Activated T-cell treated with anti-CD3 and anti-CD28 coated beads, Interleukin-2, amount 50 U/mL, for 72 hours (primary cell): ENCODE data around the gene PHYH. TPM values are rescaled to one million over a fixed set of nuclear protein-coding genes. Genes with fewer than 3 reads are reported as not detected.
"Not testable (repeated sequence)": the region's sequence is repeated elsewhere in the genome, so short reads cannot be mapped to it uniquely, and the experiment has no call there.

Source experiments
- ATAC-seq, 2 donors: fragments of 150-1000 bp; cut with Tn5 transposase; replicated peaks in 1 of 2; 2 replicates each; pipeline ENCODE4 v1.10.0; 2021; ENCODE audit warnings: moderate library complexity in 2 of 2, mild to moderate bottlenecking in 1 of 2
- DNase-seq, 2 donors: peaks; one replicate each; pipeline ENCODE4 v3.0.0; 2021 to 2022; ENCODE audit warnings: mixed read lengths in 1 of 2
- H3K27ac Mint-ChIP-seq: one replicate; pipeline ENCODE4 v1.8.0; 2022; ENCODE audit warnings: mild to moderate bottlenecking, moderate library complexity, mixed read lengths
- H3K27me3 Mint-ChIP-seq: one replicate; pipeline ENCODE4 v1.8.0; 2022; ENCODE audit warnings: low read depth, mixed read lengths
- H3K36me3 Mint-ChIP-seq, 2 donors: one replicate each; pipeline ENCODE4 v1.8.0; 2022; ENCODE audit warnings: mixed read lengths in 2 of 2, mild to moderate bottlenecking in 1 of 2; ENCODE audit not compliant: insufficient read depth in 2 of 2
- H3K4me1 Mint-ChIP-seq: one replicate; pipeline ENCODE4 v1.8.0; 2022; ENCODE audit warnings: low read depth, mixed read lengths
- H3K4me3 Mint-ChIP-seq, 2 donors: one replicate each; pipeline ENCODE4 v1.8.0; 2022; ENCODE audit warnings: mild to moderate bottlenecking in 2 of 2, mixed read lengths in 2 of 2, moderate library complexity in 2 of 2
- H3K9me3 Mint-ChIP-seq, 2 donors: one replicate each; pipeline ENCODE4 v1.8.0; 2022; ENCODE audit warnings: mixed read lengths in 2 of 2
- total RNA-seq, 2 donors: library from RNA; stranded (reverse); gene quantifications; one replicate each; pipeline ENCODE4 v1.2.3, GENCODE V29; 2022

The PHYH gene
- total RNA-seq, 2 donors from 2014 or later: 12.8 to 14.1 TPM

- H3K27ac Mint-ChIP-seq: no peak overlapping the region
- ATAC-seq (no peak), DNase-seq (no peak)
- no peaks in the 10 kb centered on the region for H3K9me3 Mint-ChIP-seq
- no peak overlapping the region for H3K4me3 Mint-ChIP-seq
- peaks cover 11 to 24% of the 10 kb centered on the region in 2 donors for H3K36me3 Mint-ChIP-seq
- peaks cover 3% of the 10 kb centered on the region for H3K4me1 Mint-ChIP-seq
- H3K27me3 Mint-ChIP-seq: no peaks in the 10 kb centered on the region
These were observed 34.7 kb upstream of the PHYH start for GRCh38 chr10:13334556-13334955.

DNA sequence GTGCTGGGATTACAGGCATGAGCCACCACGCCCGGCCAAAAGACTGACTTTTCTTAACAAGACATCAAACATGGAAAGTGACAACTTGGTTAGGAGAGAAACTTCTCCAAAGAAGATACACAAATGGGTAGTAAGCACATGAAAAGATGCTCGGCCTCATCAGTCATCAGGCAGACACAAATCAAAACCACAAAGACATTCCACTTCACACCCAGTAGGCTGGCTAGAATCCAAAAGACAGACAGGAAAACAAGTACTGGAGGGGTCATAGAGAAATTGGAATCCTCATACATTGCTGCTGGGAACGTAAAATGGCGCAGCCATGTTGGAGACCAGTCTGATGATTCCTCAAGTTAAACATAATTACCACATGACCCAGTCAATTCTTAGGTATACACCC lies 31.8 kb upstream of the PHYH start:
- H3K4me1 Mint-ChIP-seq: no peaks in the 10 kb centered on the region
- no peaks in the 10 kb centered on the region for H3K27me3 Mint-ChIP-seq
- H3K36me3 Mint-ChIP-seq: peaks cover 11 to 24% of the 10 kb centered on the region in 2 donors

DNA sequence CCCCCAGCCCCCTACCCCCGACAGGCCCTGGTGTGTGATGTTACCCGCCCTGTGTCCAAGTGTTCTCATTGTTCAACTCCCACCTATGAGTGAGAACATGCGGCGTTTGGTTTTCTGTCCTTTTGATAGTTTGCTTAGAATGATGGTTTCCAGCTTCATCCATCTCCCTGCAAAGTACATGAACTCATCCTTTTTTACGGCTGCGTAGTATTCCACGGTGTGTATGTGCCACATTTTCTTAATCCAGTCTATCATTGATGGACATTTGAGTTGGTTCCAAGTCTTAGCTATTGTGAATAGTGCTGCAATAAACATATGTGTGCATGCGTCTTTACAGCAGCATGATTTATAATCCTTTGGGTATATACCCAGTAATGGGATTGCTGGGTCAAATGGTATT lies 31.1 kb upstream of the PHYH start:
- H3K4me1 Mint-ChIP-seq, H3K9me3 Mint-ChIP-seq, H3K27ac Mint-ChIP-seq: not testable (repeated sequence)

More for the DNA sequence above, 31.8 kb upstream of the PHYH start:
- no peaks in the 10 kb centered on the region for H3K9me3 Mint-ChIP-seq
- H3K27ac Mint-ChIP-seq: no peak overlapping the region
- ATAC-seq (no peak), DNase-seq (no peak)
- no peak overlapping the region for H3K4me3 Mint-ChIP-seq

DNA sequence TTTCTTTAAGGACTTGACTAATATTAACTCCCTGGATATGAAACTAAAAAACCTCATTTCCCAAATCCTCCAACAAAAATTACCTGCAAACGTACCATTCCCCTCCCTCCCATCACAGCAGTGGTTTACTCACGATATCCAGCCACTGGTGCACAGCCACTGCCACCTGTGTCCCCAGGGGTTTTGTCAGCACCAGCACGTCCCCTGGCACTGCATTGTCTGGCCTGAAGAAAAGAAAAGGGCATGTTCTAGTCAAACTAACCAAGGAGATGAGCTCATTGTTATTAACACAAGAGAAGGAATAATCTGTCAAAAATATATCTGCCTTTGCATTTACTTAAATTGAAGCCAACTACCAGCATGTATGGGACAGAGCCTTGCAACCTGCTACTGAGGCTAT lies 29.7 kb upstream of the PHYH start:
- no peak overlapping the region for H3K27ac Mint-ChIP-seq
- peaks cover 14 to 31% of the 10 kb centered on the region in 2 donors for H3K36me3 Mint-ChIP-seq
- H3K9me3 Mint-ChIP-seq: no peaks in the 10 kb centered on the region
- no peak for DNase-seq
- ATAC-seq: no peak
- H3K27me3 Mint-ChIP-seq: no peaks in the 10 kb centered on the region
- no peak overlapping the region for H3K4me3 Mint-ChIP-seq
- no peaks in the 10 kb centered on the region for H3K4me1 Mint-ChIP-seq

More for the DNA sequence above, 31.1 kb upstream of the PHYH start:
- H3K27me3 Mint-ChIP-seq, DNase-seq, ATAC-seq, H3K4me3 Mint-ChIP-seq: not testable (repeated sequence)
- peaks cover 11 to 26% of the 10 kb centered on the region in 2 donors for H3K36me3 Mint-ChIP-seq

DNA sequence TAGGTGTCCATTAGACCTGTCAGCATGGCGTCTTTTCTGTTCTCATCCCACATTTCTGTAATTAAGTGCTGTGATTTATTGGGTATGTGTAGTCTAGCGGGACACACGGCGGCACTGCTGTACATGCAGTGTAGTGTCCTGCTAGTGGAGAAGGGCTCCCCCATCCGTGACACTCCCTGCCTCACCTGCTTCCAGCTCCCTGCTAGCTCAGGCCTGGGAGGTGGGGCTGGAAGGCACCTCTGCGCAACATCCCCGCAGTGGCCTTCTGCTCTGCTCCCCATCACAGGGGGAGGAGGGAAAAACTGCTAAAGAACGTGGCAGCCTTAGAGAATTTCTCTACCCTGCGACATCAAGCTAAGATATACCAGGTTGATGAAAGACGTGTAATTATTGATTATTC lies 28.7 kb upstream of the PHYH start:
- H3K36me3 Mint-ChIP-seq: peaks cover 16 to 37% of the 10 kb centered on the region in 2 donors
- no peaks in the 10 kb centered on the region for H3K4me1 Mint-ChIP-seq
- peak overlapping the region; percentile 22 for H3K27ac Mint-ChIP-seq
- no peak for ATAC-seq
- no peak for DNase-seq
- H3K9me3 Mint-ChIP-seq: no peaks in the 10 kb centered on the region
- no peak overlapping the region for H3K4me3 Mint-ChIP-seq
- no peaks in the 10 kb centered on the region for H3K27me3 Mint-ChIP-seq

- H3K9me3 Mint-ChIP-seq: no peaks in the 10 kb centered on the region
- H3K4me3 Mint-ChIP-seq: no peak overlapping the region
- DNase-seq (no peak), ATAC-seq (no peak)
- no peaks in the 10 kb centered on the region for H3K4me1 Mint-ChIP-seq
- peaks cover 16 to 33% of the 10 kb centered on the region in 2 donors for H3K36me3 Mint-ChIP-seq
- peak overlapping the region; percentile 22 for H3K27ac Mint-ChIP-seq
- no peaks in the 10 kb centered on the region for H3K27me3 Mint-ChIP-seq
These were observed 28.3 kb upstream of the PHYH start for GRCh38 chr10:13328126-13328525.

GRCh38 chr10:13327534-13327933 lies 27.7 kb upstream of the PHYH start:
- DNase-seq (no peak), ATAC-seq (no peak)
- peaks cover 16 to 30% of the 10 kb centered on the region in 2 donors for H3K36me3 Mint-ChIP-seq
- no peaks in the 10 kb centered on the region for H3K27me3 Mint-ChIP-seq
- H3K4me3 Mint-ChIP-seq: no peak overlapping the region
- no peaks in the 10 kb centered on the region for H3K9me3 Mint-ChIP-seq
- no peaks in the 10 kb centered on the region for H3K4me1 Mint-ChIP-seq
- H3K27ac Mint-ChIP-seq: no peak overlapping the region

- peaks cover 7 to 21% of the 10 kb centered on the region in 2 donors for H3K36me3 Mint-ChIP-seq
- DNase-seq: no peak
These were observed 22.8 kb upstream of the PHYH start for GRCh38 chr10:13322615-13323148.

GRCh38 chr10:13321576-13321975 lies 21.7 kb upstream of the PHYH start:
- ATAC-seq (no peak), DNase-seq (no peak)
- no peaks in the 10 kb centered on the region for H3K9me3 Mint-ChIP-seq
- H3K4me1 Mint-ChIP-seq: no peaks in the 10 kb centered on the region
- no peaks in the 10 kb centered on the region for H3K27me3 Mint-ChIP-seq
- no peak overlapping the region for H3K27ac Mint-ChIP-seq
- H3K4me3 Mint-ChIP-seq: no peak overlapping the region
- peaks cover 7 to 21% of the 10 kb centered on the region in 2 donors for H3K36me3 Mint-ChIP-seq

More at GRCh38 chr10:13322615-13323148, 22.8 kb upstream of the PHYH start:
- Mint-ChIP-seq H3K9me3 (no peaks in the 10 kb centered on the region), H3K4me3 (no peak overlapping the region), H3K4me1 (no peaks in the 10 kb centered on the region), H3K27me3 (no peaks in the 10 kb centered on the region), H3K27ac (no peak overlapping the region)
- no peak for ATAC-seq

DNA sequence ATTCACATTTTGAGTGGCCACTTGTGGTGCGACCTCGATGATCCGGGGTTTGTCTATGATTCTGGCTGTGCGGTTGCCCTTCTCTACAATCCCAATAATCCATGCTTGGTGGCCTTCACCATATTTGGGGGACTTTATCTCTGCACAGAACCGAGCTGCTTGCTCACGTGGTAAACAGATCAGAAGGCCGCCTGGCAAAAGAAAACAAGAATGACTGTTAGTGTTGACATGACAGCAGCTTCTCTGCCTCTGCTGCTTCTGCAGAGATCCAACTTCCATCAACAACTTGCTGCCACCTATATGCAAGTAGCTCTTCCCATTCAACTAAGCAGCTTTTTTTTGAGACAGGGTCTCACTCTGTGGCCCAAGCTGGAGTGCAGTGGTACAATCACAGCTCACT lies 19.3 kb upstream of the PHYH start:
- no peaks in the 10 kb centered on the region for H3K9me3 Mint-ChIP-seq
- H3K4me3 Mint-ChIP-seq: no peak overlapping the region
- DNase-seq (no peak), ATAC-seq (no peak)
- H3K27me3 Mint-ChIP-seq: no peaks in the 10 kb centered on the region
- no peaks in the 10 kb centered on the region for H3K4me1 Mint-ChIP-seq
- H3K27ac Mint-ChIP-seq: no peak overlapping the region
- peaks cover 4 to 15% of the 10 kb centered on the region in 2 donors for H3K36me3 Mint-ChIP-seq

- ATAC-seq (no peak), DNase-seq (no peak)
- Mint-ChIP-seq H3K27me3 (no peaks in the 10 kb centered on the region), H3K4me3 (no peak overlapping the region), H3K4me1 (no peaks in the 10 kb centered on the region), H3K36me3 (peaks cover 2 to 11% of the 10 kb centered on the region in 2 donors), H3K9me3 (no peaks in the 10 kb centered on the region), H3K27ac (no peak overlapping the region)
These were observed 17.6 kb upstream of the PHYH start for GRCh38 chr10:13317474-13317873.

GRCh38 chr10:13316635-13317311 lies 16.9 kb upstream of the PHYH start:
- Mint-ChIP-seq H3K27ac (no peak overlapping the region), H3K4me3 (no peak overlapping the region), H3K9me3 (no peaks in the 10 kb centered on the region), H3K36me3 (peaks cover 2 to 8% of the 10 kb centered on the region in 2 donors), H3K4me1 (no peaks in the 10 kb centered on the region), H3K27me3 (no peaks in the 10 kb centered on the region)
- DNase-seq: no peak
- ATAC-seq: no peak

DNA sequence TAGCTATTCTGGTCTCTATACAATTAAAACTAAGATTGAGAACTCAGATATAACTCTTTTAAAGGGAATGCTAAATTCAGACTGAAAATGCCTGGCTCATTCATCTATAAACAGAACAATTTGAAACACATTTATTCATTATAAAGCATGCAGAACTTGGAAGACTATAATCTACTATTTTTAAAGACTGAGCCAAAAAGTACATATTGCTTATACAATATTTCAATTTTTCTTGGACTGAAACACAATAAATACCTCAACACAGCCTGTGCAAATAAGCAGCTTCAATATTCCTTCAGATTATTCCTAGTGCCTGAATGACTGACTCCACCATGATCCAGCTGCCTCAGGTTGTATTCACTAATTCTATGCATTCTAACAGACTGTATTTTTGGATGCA lies 15.5 kb upstream of the PHYH start:
- no peak overlapping the region for H3K27ac Mint-ChIP-seq
- ATAC-seq: no peak

DNA sequence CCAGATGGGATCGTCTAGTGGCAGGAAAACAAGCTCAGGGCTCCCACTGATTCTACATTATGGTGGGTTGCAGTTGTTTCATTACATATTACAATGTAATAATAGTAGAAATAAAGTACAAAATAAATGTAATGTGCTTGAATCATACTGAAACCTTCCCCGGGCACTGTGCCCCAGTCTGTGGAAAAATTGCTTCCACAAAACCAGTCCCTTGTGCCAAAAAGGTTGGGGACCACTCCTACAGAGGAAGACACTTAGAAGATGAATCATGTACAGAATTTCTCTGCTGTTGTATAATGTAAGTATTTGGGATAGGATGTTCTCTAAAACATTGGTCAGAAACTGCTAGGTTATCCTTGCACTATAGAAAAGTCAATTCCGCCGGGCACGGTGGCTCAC lies 11.3 kb upstream of the PHYH start:
- H3K9me3 Mint-ChIP-seq: no peaks in the 10 kb centered on the region
- no peak overlapping the region for H3K27ac Mint-ChIP-seq
- no peaks in the 10 kb centered on the region for H3K4me1 Mint-ChIP-seq
- no peaks in the 10 kb centered on the region for H3K27me3 Mint-ChIP-seq
- DNase-seq: no peak
- H3K36me3 Mint-ChIP-seq: peaks cover 0 to 2% of the 10 kb centered on the region in 2 donors
- ATAC-seq: no peak
- no peak overlapping the region for H3K4me3 Mint-ChIP-seq

More for the DNA sequence above, 15.5 kb upstream of the PHYH start:
- no peaks in the 10 kb centered on the region for H3K27me3 Mint-ChIP-seq
- H3K9me3 Mint-ChIP-seq: no peaks in the 10 kb centered on the region
- H3K4me1 Mint-ChIP-seq: no peaks in the 10 kb centered on the region
- DNase-seq: no peak
- no peak overlapping the region for H3K4me3 Mint-ChIP-seq
- H3K36me3 Mint-ChIP-seq: peaks cover 0 to 2% of the 10 kb centered on the region in 2 donors
